GM21576 (cell line): ENCODE results near the gene RAVER2.
"Not testable (repeated sequence)": the region's sequence is repeated elsewhere in the genome, so short reads cannot be mapped to it uniquely, and the experiment has no call there.

ENCODE experiments used
- ATAC-seq: cut with Tn5 transposase; IDR thresholded peaks from one replicate; pipeline ENCODE4 v1.9.1; 2021; ENCODE audit warnings: mild to moderate bottlenecking, moderate library complexity; ENCODE audit not compliant: unreplicated experiment

Gene RAVER2

GRCh38 chr1:64748222-64748621 is 3.3 kb downstream of the RAVER2 start:
- ATAC-seq, result no peak

DNA sequence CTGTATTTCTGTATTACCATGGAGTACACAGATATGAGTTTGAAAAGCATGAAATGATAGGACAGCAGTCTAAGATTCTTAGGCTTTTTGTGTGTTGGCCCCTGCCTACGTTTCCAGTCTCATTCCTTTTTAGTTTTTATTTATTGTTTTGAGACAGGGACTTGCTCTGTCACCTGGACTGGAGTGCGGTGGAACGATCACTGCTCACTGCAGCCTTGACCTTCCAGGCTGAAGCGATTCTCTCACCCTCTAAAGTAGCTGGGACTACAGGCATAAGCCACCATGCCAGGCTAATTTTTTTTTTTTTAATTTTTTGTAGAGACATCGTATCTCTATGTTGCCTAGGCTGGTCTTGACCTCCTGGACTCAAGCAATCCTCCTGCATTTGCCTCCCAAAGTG is 3.8 kb downstream of the RAVER2 start:
- no peak for ATAC-seq

- no peak for ATAC-seq
Observed at GRCh38 chr1:64750092-64750491, 5.2 kb downstream of the RAVER2 start.

DNA sequence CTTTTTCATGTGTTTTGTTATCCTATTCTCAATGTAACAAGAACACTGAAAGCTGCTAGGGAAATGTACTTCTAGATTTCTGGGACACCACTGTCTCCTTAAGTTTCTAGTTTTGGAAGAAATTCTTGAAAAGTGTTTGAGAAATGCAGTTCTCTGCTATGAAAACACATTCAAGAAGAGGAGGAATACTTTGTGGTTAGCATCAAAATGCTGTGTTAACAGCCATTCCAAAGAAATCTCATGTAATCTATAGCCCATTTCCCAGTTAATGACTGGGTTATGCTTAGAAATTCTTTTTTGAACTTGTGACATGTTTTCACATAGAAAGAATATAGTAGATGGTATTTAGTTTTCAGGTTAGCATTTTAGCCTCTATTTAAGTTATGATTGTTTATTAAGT is 6.0 kb downstream of the RAVER2 start:
- no peak for ATAC-seq

DNA sequence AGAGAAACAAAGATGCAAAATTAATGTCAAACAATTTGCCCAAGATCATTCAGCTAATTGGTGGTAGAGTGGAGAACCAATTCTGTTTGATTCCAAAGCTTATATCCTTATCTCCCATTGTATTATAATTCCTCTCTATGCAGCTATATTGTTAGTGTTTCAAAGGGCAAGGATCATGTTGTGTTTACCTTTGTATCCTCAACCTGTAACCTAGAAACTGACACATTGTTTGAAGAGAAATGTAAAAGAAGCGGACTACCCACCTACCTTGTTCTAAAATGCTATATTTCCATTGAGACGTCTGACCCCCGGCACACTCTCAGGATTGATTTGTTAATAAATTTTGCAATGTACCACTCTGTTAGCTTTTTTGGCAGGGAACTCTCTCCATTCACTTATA is 9.3 kb downstream of the RAVER2 start:
- no peak for ATAC-seq

- ATAC-seq, result no peak
Observed at GRCh38 chr1:64755361-64755760, 10.5 kb downstream of the RAVER2 start.

DNA sequence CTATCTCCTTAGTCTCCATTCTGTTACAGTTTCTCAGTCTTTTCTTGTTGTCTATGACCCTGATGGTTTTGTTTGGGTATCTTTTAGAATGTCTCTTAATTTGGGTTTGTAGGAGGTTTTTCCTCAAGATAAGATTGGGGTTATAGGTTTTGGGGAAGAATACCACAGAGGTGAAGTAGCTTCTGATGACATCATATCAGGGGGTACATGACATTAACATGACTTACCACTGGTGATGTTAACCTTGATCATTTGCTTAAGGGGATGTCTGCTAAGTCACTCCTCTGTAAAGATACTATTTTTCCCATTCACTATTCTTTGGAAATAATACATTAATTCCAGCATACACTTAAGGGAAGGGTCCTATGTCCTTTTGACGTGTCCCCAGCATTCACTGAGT is 11.9 kb downstream of the RAVER2 start:
- no peak for ATAC-seq

DNA sequence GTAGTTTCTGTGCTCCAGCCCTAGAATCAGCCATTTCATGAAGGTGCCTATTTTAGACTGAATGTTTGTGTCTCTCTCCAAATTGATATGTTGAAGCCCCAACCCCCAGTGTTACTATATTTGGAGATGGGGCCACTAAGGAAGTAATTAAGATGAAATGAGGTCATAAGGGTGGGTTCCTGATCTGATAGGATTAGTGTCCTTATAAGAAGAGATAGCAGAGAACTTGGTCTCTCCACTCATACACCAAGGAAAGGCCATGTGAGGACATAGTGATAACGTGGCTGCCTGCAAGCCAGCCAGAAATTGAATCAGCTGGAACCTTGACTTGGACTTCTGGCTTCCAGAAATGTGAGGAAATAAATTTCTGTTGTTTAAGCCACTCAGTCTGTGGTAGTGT is 12.3 kb downstream of the RAVER2 start:
- no peak for ATAC-seq

- no peak for ATAC-seq
Observed at GRCh38 chr1:64758233-64758632, 13.4 kb downstream of the RAVER2 start.

GRCh38 chr1:64759968-64760367 is 15.1 kb downstream of the RAVER2 start:
- ATAC-seq, result no peak

GRCh38 chr1:64765012-64765411 is 20.1 kb downstream of the RAVER2 start:
- no peak for ATAC-seq

- ATAC-seq, result no peak
Observed at GRCh38 chr1:64765826-64766225, 21.0 kb downstream of the RAVER2 start.

GRCh38 chr1:64766429-64766828 is 21.6 kb downstream of the RAVER2 start:
- no peak for ATAC-seq

GRCh38 chr1:64769482-64769881 is 24.6 kb downstream of the RAVER2 start:
- ATAC-seq, result no peak

- ATAC-seq, result no peak
Observed at GRCh38 chr1:64769971-64770370, 25.1 kb downstream of the RAVER2 start.

GRCh38 chr1:64773306-64773705 is 28.4 kb downstream of the RAVER2 start:
- ATAC-seq, result not testable (repeated sequence)

DNA sequence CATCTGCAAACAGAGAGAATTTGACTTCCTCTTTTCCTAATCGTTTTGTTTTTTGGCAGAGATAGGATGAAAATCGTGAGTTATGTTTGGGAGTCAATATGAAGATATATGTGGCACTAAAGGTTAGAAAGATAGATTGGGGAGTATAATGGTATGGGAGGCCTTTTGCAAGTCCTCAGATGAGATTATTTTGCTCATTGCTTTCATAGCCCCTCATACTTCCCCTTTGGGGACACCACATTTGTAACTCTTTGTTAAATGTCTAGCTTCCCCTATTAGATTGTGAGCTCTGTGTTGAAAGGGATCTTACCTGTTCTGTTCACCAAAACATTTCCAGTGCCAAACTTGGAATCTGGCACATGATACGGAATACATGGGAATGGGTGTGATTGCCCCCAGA is 30.2 kb downstream of the RAVER2 start:
- ATAC-seq, result no peak

DNA sequence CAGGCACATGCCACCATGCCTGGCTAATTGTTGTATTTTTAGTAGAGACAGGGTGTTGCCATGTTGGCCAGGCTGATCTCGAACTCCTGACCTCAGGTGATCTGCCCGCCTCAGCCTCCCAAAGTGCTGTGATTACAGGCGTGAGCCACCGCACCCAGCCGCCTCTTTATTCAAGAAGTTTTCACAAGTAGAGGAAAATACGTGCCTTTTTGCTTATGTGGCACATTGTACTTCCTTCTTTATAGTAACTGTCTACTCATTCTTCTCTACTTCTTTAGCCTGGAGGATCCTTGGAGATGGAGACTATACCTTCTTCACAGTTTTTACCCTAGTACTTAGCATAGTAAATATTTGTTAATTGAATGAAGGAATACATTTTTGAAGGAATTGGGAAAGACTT is 37.2 kb downstream of the RAVER2 start:
- ATAC-seq, result not testable (repeated sequence)

- ATAC-seq, result not testable (repeated sequence)
Observed at GRCh38 chr1:64782848-64783247, 38.0 kb downstream of the RAVER2 start.

DNA sequence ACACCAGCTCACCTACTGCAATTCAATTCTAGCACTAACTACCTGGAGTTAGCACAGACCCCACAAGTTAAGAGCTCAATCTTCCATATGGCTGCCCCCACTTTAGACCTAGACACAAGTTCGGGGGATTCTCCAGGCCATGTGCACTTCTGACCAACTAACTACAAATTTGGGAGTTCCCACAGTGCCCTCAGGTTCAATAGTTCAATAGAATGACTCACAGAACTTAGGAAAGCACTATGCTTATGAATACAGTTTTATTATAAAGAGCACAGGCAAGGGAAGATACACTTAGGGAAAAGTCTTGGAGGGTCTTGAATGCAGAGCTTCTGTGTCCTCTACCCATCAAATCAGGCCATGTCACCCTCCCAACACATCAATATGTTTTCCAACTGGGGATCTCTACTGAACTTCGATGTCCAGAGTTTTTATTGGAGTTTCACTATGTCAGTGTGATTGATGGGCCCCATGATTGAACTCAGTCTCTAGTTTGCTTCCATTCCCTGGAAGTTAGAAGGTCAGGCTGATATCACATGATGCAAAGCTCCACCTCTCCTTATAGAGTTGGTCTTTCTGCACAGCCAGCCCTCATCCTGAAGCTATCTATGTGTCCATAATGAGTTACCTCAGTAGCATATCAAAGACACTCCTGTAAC is 46.1 kb downstream of the RAVER2 start:
- no peak for ATAC-seq

DNA sequence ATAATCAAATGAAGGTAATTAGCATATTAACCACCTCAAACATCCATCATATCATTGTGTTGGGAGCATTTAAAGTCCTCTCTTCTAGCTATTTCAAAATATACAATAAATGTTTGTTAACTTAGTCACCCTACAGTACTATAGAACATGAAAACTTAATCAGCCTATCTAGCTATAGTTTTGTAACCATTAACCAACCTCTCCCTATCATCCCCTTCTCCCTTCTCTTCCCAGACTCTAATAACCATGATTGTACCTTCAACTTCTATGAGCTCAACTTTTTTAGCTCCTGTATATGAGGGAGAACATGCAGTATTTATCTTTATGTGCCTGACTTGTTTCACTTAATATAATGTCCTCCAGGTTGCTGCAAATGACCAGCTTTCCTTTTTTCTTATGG is 54.0 kb downstream of the RAVER2 start:
- no peak for ATAC-seq

DNA sequence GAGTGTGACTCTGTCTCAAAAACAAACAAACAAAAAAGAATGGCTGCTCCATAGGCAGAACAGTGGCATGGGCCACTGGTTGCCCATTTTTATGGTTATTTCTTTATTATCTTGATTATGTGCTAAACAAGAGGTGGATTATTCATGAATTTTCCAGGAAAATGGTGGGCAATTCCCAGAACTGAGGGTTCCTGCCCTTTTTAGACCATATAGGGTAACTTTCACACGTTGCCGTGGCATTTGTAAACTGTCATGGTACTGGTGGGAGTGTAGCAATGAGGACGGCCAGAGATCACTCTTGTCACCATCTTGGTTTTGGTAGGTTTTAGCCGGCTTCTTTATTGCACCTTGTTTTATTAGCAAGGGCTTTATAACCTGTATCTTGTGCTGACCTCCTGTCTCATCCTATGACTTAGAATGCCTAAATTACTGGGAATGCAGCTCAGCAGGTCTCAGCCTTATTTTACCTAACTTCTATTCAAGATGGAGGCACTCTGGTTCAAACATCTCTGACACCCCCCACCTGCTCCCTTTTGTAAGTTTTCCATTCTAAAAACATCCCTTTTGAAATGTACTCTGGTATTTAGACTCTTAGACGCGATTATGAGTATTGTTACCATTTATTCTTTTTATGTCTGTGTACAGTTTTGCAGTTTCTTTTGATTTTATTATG is 57.1 kb downstream of the RAVER2 start:
- ATAC-seq, result no peak

GRCh38 chr1:64809309-64809708 is 64.4 kb downstream of the RAVER2 start:
- ATAC-seq, result no peak
